K562 (cell line): Measurements from ENCODE around the gene VSIG4. TPM values are rescaled to one million over a fixed set of nuclear protein-coding genes. Genes with fewer than 3 reads are reported as not detected.

ENCODE experiments used
- ELF4 ChIP-seq: fragments of 450-650 bp; formaldehyde crosslinking; IDR thresholded peaks from 2 replicates; pipeline ENCODE4 v1.4.0; 2022; ENCODE audit warnings: missing genetic modification characterization
- GATAD2A ChIP-seq: fragments of 450-650 bp; IDR thresholded peaks from 2 replicates; pipeline ENCODE4 v1.6.1; 2017
- HOXB6 ChIP-seq: fragments of 250-450 bp; sonication (Bioruptor Pico); IDR thresholded peaks from 2 replicates; pipeline ENCODE4 v1.5.1; 2022; ENCODE audit warnings: mild to moderate bottlenecking, borderline replicate concordance
- KLF10 ChIP-seq: fragments of 250-450 bp; sonication (Bioruptor Pico); IDR thresholded peaks from 2 replicates; pipeline ENCODE4 v1.6.1; 2021; ENCODE audit warnings: matching md5 sums
- MYC ChIP-seq, 2 experiments: fragments of 250-450 bp in 1 of 2; sonication (Bioruptor Pico) in 1 of 2; IDR thresholded peaks; 2 replicates each; pipeline versions ENCODE4 v1.5.1 to v1.6.1; 2012 to 2021; ENCODE audit warnings: low read depth in 2 of 2, borderline replicate concordance in 1 of 2, improper control_type of control experiment in 1 of 2, low read length in 1 of 2, mild to moderate bottlenecking in 1 of 2, moderate library complexity in 1 of 2
- NBN ChIP-seq: fragments of 450-650 bp; IDR thresholded peaks from 2 replicates; pipeline ENCODE4 v1.6.1; 2016; ENCODE audit warnings: low read depth, mild to moderate bottlenecking
- OTX1 ChIP-seq: fragments of 450-650 bp; formaldehyde crosslinking; IDR thresholded peaks from 2 replicates; pipeline ENCODE4 v1.4.0; 2022; ENCODE audit warnings: mild to moderate bottlenecking
- POLR2A ChIP-seq: fragments of 450-650 bp; conservative IDR thresholded peaks from 2 replicates; pipeline ENCODE4 v1.6.1; 2016
- PTBP1 ChIP-seq: fragments of 200-400 bp; formaldehyde crosslinking; IDR thresholded peaks from 2 replicates; pipeline ENCODE4 v1.6.1; 2017; ENCODE audit warnings: low read depth, low read length
- RBM25 ChIP-seq: fragments of 200-400 bp; formaldehyde crosslinking; IDR thresholded peaks from 2 replicates; pipeline ENCODE4 v1.6.1; 2018; ENCODE audit warnings: low read length, low read depth, moderate library complexity; ENCODE audit not compliant: severe bottlenecking
- SMAD4 ChIP-seq: fragments of 250-450 bp; sonication (Bioruptor Pico); conservative IDR thresholded peaks from 2 replicates; pipeline ENCODE4 v1.8.0; 2021; ENCODE audit warnings: inconsistent platforms, mild to moderate bottlenecking, moderate library complexity
- TEAD2 ChIP-seq: fragments of 450-650 bp; IDR thresholded peaks from 2 replicates; pipeline ENCODE4 v1.6.1; 2016; ENCODE audit warnings: missing genetic modification characterization, control low read depth, missing compliant biosample characterization
- ZNF384 ChIP-seq: IDR thresholded peaks from 2 replicates; pipeline ENCODE4 v1.6.1; 2012; ENCODE audit warnings: low read depth, low read length, improper control_type of control experiment
- polyA plus RNA-seq, 8 experiments: library from polyadenylated mRNA; depleted of rRNA in 4 of 8; stranded (reverse) in 5 of 8; unstranded in 3 of 8; fragments of >200 nt; fragmentation: Nextera tagmentation in 2 of 8; fragmentation: Illumina TruSeq in 1 of 8; extraction: Ambion mirVana in 2 of 8; extraction: Trizol in 1 of 8; gene quantifications; 2 replicates each; pipeline versions ENCODE4 v1.2.1 to v1.2.3, GENCODE V29; 2011 to 2014; ENCODE audit warnings: inconsistent platforms in 1 of 8, missing spikeins in 1 of 8
- total RNA-seq, 7 experiments: library from RNA; depleted of rRNA in 6 of 7; stranded (reverse); fragments of >200 nt in 6 of 7; fragmentation: Illumina TruSeq in 2 of 7; extraction: Trizol in 2 of 7; gene quantifications; 2 replicates each; pipeline versions ENCODE4 v1.2.1 to v1.2.3, GENCODE V29; 2011 to 2021; ENCODE audit warnings: low replicate concordance in 1 of 7
- TF ChIP-seq, protein P1 (sequence below), 2 experiments: fragments of 450-650 bp; IDR thresholded peaks; 2 replicates each; pipeline ENCODE4 v1.6.1; 2018; ENCODE audit warnings: mild to moderate bottlenecking in 2 of 2, low read depth in 1 of 2; ENCODE audit not compliant: partially characterized antibody in 2 of 2
- TF ChIP-seq, protein P2 (sequence below): IDR thresholded peaks from 2 replicates; pipeline ENCODE4 v1.6.1; 2014; ENCODE audit warnings: antibody characterized with exemption
- TF ChIP-seq, protein P3 (sequence below): fragments of 250-450 bp; sonication (Bioruptor Pico); IDR thresholded peaks from 2 replicates; pipeline ENCODE4 v1.5.0; 2021; ENCODE audit warnings: mild to moderate bottlenecking, moderate library complexity
- TF ChIP-seq, protein P4 (sequence below): fragments of 450-650 bp; formaldehyde crosslinking; IDR thresholded peaks from 2 replicates; pipeline ENCODE4 v1.4.0; 2020; ENCODE audit warnings: mild to moderate bottlenecking, mixed read lengths

Gene VSIG4
- total and polyA plus RNA-seq, 9 of the 15 experiments (the other 6 are each of a cell fraction or from before 2014, with no cell fraction given): 0.22 to 1.6 (median 0.46) TPM; not detected in 1

- TF ChIP-seq, protein P1, sequence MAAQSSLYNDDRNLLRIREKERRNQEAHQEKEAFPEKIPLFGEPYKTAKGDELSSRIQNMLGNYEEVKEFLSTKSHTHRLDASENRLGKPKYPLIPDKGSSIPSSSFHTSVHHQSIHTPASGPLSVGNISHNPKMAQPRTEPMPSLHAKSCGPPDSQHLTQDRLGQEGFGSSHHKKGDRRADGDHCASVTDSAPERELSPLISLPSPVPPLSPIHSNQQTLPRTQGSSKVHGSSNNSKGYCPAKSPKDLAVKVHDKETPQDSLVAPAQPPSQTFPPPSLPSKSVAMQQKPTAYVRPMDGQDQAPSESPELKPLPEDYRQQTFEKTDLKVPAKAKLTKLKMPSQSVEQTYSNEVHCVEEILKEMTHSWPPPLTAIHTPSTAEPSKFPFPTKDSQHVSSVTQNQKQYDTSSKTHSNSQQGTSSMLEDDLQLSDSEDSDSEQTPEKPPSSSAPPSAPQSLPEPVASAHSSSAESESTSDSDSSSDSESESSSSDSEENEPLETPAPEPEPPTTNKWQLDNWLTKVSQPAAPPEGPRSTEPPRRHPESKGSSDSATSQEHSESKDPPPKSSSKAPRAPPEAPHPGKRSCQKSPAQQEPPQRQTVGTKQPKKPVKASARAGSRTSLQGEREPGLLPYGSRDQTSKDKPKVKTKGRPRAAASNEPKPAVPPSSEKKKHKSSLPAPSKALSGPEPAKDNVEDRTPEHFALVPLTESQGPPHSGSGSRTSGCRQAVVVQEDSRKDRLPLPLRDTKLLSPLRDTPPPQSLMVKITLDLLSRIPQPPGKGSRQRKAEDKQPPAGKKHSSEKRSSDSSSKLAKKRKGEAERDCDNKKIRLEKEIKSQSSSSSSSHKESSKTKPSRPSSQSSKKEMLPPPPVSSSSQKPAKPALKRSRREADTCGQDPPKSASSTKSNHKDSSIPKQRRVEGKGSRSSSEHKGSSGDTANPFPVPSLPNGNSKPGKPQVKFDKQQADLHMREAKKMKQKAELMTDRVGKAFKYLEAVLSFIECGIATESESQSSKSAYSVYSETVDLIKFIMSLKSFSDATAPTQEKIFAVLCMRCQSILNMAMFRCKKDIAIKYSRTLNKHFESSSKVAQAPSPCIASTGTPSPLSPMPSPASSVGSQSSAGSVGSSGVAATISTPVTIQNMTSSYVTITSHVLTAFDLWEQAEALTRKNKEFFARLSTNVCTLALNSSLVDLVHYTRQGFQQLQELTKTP (IDR thresholded peaks at IDR 0.05; ENCODE audit: low read depth in 1 of 2, partially characterized antibody in 2 of 2): peak in 1 of 2 experiments; percentile 62
- 0 out of 2 replicates have a peak, but pooled peaks have one; percentile 67 for TF ChIP-seq HOXB6 (CRISPR knock-in tag)
- TF ChIP-seq, protein P2, sequence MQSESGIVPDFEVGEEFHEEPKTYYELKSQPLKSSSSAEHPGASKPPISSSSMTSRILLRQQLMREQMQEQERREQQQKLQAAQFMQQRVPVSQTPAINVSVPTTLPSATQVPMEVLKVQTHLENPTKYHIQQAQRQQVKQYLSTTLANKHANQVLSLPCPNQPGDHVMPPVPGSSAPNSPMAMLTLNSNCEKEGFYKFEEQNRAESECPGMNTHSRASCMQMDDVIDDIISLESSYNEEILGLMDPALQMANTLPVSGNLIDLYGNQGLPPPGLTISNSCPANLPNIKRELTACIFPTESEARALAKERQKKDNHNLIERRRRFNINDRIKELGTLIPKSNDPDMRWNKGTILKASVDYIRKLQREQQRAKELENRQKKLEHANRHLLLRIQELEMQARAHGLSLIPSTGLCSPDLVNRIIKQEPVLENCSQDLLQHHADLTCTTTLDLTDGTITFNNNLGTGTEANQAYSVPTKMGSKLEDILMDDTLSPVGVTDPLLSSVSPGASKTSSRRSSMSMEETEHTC: no peak
- TF ChIP-seq NBN: no peak
- no peak for TF ChIP-seq PTBP1
- TF ChIP-seq, protein P3, sequence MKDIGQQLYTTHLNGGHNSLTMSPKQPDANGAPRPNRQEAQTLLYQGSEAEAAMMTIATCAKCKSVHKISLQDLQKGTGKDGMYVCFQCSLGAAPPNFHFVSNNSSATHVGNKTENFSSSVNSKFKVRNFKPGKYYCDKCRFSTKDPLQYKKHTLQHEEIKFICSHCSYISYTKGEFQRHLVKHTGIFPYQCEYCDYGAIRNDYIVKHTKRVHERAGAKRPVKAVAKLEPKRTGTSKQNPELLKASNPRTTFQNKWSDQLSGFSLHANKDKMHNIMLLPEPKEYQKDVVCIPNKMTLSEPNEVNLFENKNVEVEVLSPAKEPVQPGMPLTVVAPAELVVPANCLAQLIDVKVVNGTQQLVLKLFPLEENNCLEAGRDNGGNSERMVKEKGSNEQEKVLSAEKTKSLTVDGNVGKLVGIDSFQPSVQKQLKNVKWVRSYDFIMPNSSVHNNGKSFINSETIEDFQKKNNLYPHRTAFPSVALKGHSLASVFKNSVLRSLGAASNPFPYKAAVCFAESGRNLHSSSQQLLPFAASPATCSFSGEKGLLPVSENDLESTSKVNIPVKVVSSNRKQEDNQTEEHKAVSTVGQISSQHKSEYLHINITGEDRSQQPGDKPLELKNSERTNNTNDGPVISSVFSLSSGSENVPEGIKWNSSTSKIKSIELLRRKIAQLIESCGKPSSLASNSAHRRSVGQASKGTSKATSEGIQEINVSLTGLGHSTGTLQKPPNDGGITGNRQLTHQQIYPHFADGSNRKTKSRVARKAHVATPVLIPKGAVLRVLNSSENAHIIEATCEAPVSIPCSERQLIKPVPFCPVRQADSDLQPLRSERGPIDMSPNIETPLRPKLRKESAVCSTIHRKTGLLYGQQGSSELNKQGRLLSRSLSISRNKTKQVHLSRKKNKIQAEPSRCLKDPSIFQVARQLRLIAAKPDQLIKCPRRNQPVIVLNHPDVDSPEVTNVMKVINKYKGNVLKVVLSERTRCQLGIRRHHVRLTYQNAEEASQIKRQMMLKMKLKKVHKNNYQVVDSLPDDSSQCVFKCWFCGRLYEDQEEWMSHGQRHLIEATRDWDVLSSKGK (CRISPR knock-in tag): 0 out of 2 replicates have a peak, but pooled peaks have one; percentile 11
- no peak for TF ChIP-seq MYC (IDR thresholded peaks at IDR 0.05; ENCODE audit: low read depth, low read length)
- TF ChIP-seq MYC (CRISPR knock-in tag; IDR thresholded peaks at IDR 0.05; ENCODE audit: borderline replicate concordance, low read depth): peak; percentile 51; the same call in 1 of the 2 replicates
- TF ChIP-seq, protein P4, sequence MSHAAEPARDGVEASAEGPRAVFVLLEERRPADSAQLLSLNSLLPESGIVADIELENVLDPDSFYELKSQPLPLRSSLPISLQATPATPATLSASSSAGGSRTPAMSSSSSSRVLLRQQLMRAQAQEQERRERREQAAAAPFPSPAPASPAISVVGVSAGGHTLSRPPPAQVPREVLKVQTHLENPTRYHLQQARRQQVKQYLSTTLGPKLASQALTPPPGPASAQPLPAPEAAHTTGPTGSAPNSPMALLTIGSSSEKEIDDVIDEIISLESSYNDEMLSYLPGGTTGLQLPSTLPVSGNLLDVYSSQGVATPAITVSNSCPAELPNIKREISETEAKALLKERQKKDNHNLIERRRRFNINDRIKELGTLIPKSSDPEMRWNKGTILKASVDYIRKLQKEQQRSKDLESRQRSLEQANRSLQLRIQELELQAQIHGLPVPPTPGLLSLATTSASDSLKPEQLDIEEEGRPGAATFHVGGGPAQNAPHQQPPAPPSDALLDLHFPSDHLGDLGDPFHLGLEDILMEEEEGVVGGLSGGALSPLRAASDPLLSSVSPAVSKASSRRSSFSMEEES (CRISPR knock-in tag): peak; percentile 13; the same call in 1 of the 2 replicates
- TF ChIP-seq KLF10 (CRISPR knock-in tag): 0 out of 2 replicates have a peak, but pooled peaks have one; percentile 32
- TF ChIP-seq GATAD2A: no peak
- peak; percentile 42; the same call in 1 of the 2 replicates for TF ChIP-seq OTX1 (CRISPR knock-in tag)
- no peak for TF ChIP-seq RBM25
- TF ChIP-seq ELF4: peak; percentile 13; the same call in 1 of the 2 replicates
- TF ChIP-seq POLR2A: peak; percentile 12; the same call in 1 of the 2 replicates
- TF ChIP-seq TEAD2 (tag): peak; percentile 5; the same call in 1 of the 2 replicates
- 0 out of 2 replicates have a peak, but pooled peaks have one; percentile 10 for TF ChIP-seq SMAD4
- TF ChIP-seq ZNF384: 0 out of 2 replicates have a peak, but pooled peaks have one; percentile 51
Measured at GRCh38 chrX:65999029-65999562, 40.8 kb downstream of the VSIG4 start (continued).
